DMS153 (cell line): ENCODE measurements around the gene RAB25.

Source experiments
- DNase-seq: peaks from one replicate; lab custom pipeline; 2025; lab: John Stamatoyannopoulos, UW

Gene RAB25

GRCh38 chr1:156117414-156118176, 56.6 kb downstream of the RAB25 start:
- DNase-seq: no peak

- no peak for DNase-seq
Observed at GRCh38 chr1:156118177-156118868, 57.4 kb downstream of the RAB25 start.

DNA sequence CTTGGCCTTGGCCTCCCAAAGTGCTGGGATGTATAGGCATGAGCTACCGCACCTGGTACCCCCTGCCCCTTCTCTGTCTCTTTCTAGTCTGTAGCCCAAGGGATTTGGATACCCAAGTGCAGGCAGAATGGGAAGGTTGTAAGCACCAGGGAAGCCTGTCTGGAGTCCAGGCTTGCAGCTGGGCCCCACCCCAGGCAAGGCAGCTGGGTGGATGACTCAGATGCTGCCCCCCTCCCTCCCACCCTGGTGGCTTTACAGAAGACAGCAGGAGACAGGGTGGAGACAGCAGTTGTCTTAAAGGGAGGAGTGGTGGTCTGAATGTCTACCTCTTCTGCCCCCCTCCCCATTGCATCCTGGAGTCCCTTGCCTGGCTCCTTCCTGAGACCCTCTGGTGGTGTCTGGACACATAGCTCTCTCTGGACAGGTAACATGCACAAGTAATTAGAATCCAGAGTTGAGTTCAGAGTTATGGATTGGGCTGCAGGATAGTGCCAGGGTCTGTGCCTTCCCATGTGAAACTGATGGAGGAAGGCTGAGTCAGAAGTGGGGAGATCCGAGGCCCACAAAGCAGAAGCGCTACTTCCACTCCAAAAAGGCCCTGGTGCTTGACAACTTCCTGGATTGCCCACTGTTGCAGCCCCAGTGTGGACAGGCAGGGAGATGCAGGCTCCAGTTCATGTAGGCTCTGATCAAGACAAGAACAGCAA, 58.7 kb downstream of the RAB25 start:
- no peak for DNase-seq
